ENCODE data around the gene DDA1. TPM values are rescaled to one million over a fixed set of nuclear protein-coding genes. Genes with fewer than 3 reads are reported as not detected.

The DDA1 gene
- total RNA-seq, 1 donor, result 11.6 TPM

DNA sequence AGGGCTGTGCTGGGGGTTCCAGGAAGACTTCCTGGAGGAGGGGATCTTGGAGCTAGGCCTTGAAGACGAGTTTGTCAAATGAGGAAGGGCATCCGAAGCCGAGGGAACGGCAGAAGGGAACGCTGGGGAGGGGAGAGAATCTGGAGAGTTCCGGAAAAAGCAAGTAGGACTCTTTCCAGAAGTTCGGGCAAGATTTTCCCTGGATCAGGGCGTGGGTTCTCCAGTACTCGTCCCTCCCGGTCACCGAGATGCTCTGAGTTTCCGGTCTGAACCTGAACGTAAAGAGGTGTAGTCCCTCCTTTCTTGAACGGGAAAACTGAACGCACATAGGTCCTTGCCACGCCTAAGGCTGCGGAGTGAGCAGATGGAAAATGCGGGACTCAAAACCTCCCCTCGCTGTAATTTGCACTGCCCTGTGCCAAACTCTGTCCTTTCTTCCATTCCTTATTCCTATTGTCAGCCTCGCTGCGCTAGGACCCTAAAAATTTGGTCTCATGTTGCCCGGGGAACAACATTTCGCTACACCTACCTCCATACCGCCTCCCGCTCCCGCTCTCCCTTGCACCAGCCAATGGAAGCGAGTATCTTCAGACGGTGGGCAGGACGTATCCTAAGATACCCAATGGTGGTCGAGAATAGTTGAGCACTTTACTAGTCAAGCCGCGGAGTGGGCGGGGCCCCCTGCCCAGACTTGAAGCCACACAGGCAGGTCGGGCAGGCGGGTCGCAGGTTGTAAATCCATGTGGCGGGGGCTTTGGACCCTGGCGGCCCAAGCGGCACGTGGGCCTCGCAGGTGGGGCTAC lies 27.7 kb downstream of the DDA1 start, which contains the start of gene GTPBP3:
Gene GTPBP3, plus strand, starts transcription at position 682 of the 803 bp plus-strand sequence. Its CDS starts 59 bp downstream, at position 741.
- Histone ChIP-seq H4K20me1 (ENCODE audit: insufficient read depth, low read length) (no peaks in the 10 kb centered on the region), H3K4me2 (ENCODE audit: insufficient read depth, low read length) (peak within 1 kb of the TSS; percentile 95), H3K27ac (ENCODE audit: low read depth, low read length) (peak within 1 kb of the TSS; percentile 47), H2AFZ (ENCODE audit: low read length) (peak within 1 kb of the TSS; percentile 91), H3K36me3 (ENCODE audit: insufficient read depth, low read length) (no peaks in the 10 kb centered on the region), H3K4me3 (ENCODE audit: insufficient read depth, low read length) (peak within 1 kb of the TSS; percentile 84), H3K4me1 (ENCODE audit: insufficient read depth, low read length) (peaks cover 23% of the 10 kb centered on the region), H3K79me2 (ENCODE audit: insufficient read depth, low read length) (no peaks in the 10 kb centered on the region), H3K27me3 (ENCODE audit: insufficient read depth, low read length) (no peaks in the 10 kb centered on the region), H3K9me3 (ENCODE audit: low read depth, low read length) (no peaks in the 10 kb centered on the region)
- no peak for TF ChIP-seq CTCF (IDR thresholded peaks at IDR 0.05; ENCODE audit: extremely low read depth, low read depth, low read length)
- DNase-seq (ENCODE audit: insufficient read length, low spot score, missing footprints), result peak; percentile 100

DNA sequence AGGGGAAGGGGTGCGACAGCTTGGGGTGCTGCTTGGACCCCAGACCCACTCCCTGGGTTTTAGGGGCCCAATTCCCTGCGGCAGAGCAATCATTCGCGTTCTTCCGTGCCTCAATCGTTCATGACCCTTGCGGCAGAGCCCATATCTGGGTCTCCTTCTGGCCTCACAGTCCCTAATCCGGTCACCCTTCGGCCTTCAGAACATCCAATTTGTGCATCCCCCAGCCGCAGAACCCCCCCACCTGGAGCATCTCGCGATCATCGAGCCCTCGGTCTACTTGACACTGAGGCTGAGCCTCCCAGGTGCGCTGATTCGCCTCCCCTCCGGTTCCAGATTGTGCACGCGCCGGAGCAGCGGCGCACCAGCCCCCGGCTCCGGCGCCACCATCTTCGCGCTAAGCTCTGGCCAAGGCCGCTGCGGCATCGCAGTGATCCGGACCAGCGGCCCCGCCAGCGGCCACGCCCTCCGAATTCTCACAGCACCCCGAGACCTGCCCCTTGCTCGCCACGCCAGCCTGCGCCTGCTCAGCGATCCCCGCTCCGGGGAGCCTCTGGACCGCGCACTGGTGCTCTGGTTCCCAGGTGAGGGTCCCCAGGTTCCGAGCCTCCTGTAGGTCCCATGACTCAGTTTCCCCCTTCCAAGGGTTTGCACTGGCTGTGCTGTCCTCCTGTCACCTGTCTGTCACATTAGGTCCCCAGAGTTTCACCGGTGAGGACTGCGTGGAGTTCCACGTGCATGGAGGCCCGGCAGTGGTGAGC lies 28.5 kb downstream of the DDA1 start:
- H3K27ac ChIP-seq (ENCODE audit: low read depth, low read length), result peak overlapping the region; percentile 40

DNA sequence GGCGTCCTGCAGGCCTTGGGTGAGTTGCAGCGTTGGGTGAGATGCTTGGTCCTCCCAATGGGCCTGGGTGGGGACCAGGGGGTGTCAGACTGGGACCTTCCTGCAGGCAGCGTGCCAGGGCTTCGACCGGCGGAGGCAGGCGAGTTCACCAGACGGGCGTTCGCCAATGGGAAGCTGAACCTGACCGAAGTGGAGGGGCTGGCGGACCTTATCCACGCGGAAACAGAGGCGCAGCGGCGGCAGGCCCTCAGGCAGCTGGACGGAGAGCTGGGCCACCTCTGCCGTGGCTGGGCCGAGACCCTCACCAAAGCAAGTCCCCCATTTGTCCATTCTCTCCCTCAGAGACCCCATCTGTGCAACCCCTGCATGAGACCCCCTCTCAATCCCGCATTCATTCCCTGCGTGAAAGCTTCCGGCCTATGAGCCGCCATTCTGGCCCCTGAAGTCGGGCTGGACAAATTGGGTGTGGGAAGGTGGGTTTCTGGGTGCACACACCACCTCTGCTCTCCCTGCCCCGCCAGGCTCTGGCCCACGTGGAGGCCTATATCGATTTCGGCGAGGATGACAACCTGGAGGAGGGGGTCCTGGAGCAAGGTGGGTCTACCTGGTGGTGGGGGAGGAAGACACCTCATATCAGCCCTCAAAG lies 29.2 kb downstream of the DDA1 start:
- H3K4me3 ChIP-seq (ENCODE audit: insufficient read depth, low read length), result peak overlapping the region; percentile 84
- no peak overlapping the region for H3K27ac ChIP-seq (ENCODE audit: low read depth, low read length)
- no peak for TF ChIP-seq CTCF (IDR thresholded peaks at IDR 0.05; ENCODE audit: extremely low read depth, low read depth, low read length)
- H3K79me2 ChIP-seq (ENCODE audit: insufficient read depth, low read length), result no peaks in the 10 kb centered on the region
- DNase-seq (ENCODE audit: insufficient read length, low spot score, missing footprints), result peak; percentile 44
- peak overlapping the region; percentile 95 for H3K4me2 ChIP-seq (ENCODE audit: insufficient read depth, low read length)
- peaks cover 23% of the 10 kb centered on the region for H3K4me1 ChIP-seq (ENCODE audit: insufficient read depth, low read length)
- no peaks in the 10 kb centered on the region for H3K9me3 ChIP-seq (ENCODE audit: low read depth, low read length)
- H3K36me3 ChIP-seq (ENCODE audit: insufficient read depth, low read length), result no peaks in the 10 kb centered on the region
- H2AFZ ChIP-seq (ENCODE audit: low read length), result no peak overlapping the region
- no peaks in the 10 kb centered on the region for H3K27me3 ChIP-seq (ENCODE audit: insufficient read depth, low read length)
- no peaks in the 10 kb centered on the region for H4K20me1 ChIP-seq (ENCODE audit: insufficient read depth, low read length)

More for the DNA sequence above, 28.5 kb downstream of the DDA1 start:
- Histone ChIP-seq H3K4me3 (ENCODE audit: insufficient read depth, low read length) (peak overlapping the region; percentile 84), H3K27me3 (ENCODE audit: insufficient read depth, low read length) (no peaks in the 10 kb centered on the region), H4K20me1 (ENCODE audit: insufficient read depth, low read length) (no peaks in the 10 kb centered on the region), H3K4me1 (ENCODE audit: insufficient read depth, low read length) (peaks cover 23% of the 10 kb centered on the region), H3K36me3 (ENCODE audit: insufficient read depth, low read length) (no peaks in the 10 kb centered on the region), H3K79me2 (ENCODE audit: insufficient read depth, low read length) (no peaks in the 10 kb centered on the region), H3K9me3 (ENCODE audit: low read depth, low read length) (no peaks in the 10 kb centered on the region), H2AFZ (ENCODE audit: low read length) (peak overlapping the region; percentile 91), H3K4me2 (ENCODE audit: insufficient read depth, low read length) (peak overlapping the region; percentile 95)
- no peak for TF ChIP-seq CTCF (IDR thresholded peaks at IDR 0.05; ENCODE audit: extremely low read depth, low read depth, low read length)
- DNase-seq (ENCODE audit: insufficient read length, low spot score, missing footprints), result peak; percentile 93
